ENCODE results near the gene SDCCAG8. TPM values are rescaled to one million over a fixed set of nuclear protein-coding genes. Genes with fewer than 3 reads are reported as not detected.

SDCCAG8 gene
- total RNA-seq, 1 experiment from 2014 or later: 194 TPM

GRCh38 chr1:243520831-243521230 is 265.0 kb downstream of the SDCCAG8 start:
- no peak overlapping the region for H3K4me2 ChIP-seq (ENCODE audit: low read length)
- no TSS peak for BruUV-seq (replicated peaks)
- H3K9me2 ChIP-seq (replicated peaks; ENCODE audit: low read length): no peaks in the 10 kb centered on the region
- DNase-seq (no peak), ATAC-seq (no peak)
- H3F3A ChIP-seq (ENCODE audit: low read length, unreplicated experiment): no peaks in the 10 kb centered on the region
- TF ChIP-seq CTCF (conservative IDR thresholded peaks at IDR 0.05; ENCODE audit: low read depth, low read length): no peak
- no peak for TF ChIP-seq EZH2phosphoT487 (IDR thresholded peaks at IDR 0.05; ENCODE audit: borderline replicate concordance, low read length)
- no peak for TF ChIP-seq EZH2 (IDR thresholded peaks at IDR 0.05; ENCODE audit: low read length, unreplicated experiment)
- CTCF ChIA-PET: no interaction called here
- H3K36me3 ChIP-seq (ENCODE audit: low read depth, low read length): no peaks in the 10 kb centered on the region
- H3K9me3 ChIP-seq (ENCODE audit: low read length): no peaks in the 10 kb centered on the region
- no peaks in the 10 kb centered on the region for H3K27me3 ChIP-seq (ENCODE audit: low read length)
- H3K4me1 ChIP-seq (ENCODE audit: insufficient read depth, low read length): peaks cover 11% of the 10 kb centered on the region
- H3K79me2 ChIP-seq (ENCODE audit: low read length): no peaks in the 10 kb centered on the region
- no peak overlapping the region for H3K9ac ChIP-seq (ENCODE audit: low read length)
- intact Hi-C loops (cut with micrococcal nuclease): no loop called here
- no peaks in the 10 kb centered on the region for H4K20me1 ChIP-seq (ENCODE audit: low read length)
- H2AFZ ChIP-seq (ENCODE audit: low read length): no peak overlapping the region
- H3K27ac ChIP-seq (ENCODE audit: low read length): no peak overlapping the region
- no peak overlapping the region for H3K4me3 ChIP-seq (ENCODE audit: low read length)
- POLR2A ChIA-PET (ENCODE audit: unreplicated experiment): no interaction called here

- DNase-seq: no peak
- H3K9me2 ChIP-seq (replicated peaks; ENCODE audit: low read length): no peaks in the 10 kb centered on the region
- H3K9ac ChIP-seq (ENCODE audit: low read length): no peak overlapping the region
- intact Hi-C loops (cut with micrococcal nuclease): no loop called here
- H3K4me3 ChIP-seq (ENCODE audit: low read length): no peak overlapping the region
- no peaks in the 10 kb centered on the region for H3K36me3 ChIP-seq (ENCODE audit: low read depth, low read length)
- no peaks in the 10 kb centered on the region for H3K79me2 ChIP-seq (ENCODE audit: low read length)
- H3K4me2 ChIP-seq (ENCODE audit: low read length): no peak overlapping the region
- no peak overlapping the region for H2AFZ ChIP-seq (ENCODE audit: low read length)
- TF ChIP-seq CTCF (conservative IDR thresholded peaks at IDR 0.05; ENCODE audit: low read depth, low read length) (no peak), EZH2phosphoT487 (IDR thresholded peaks at IDR 0.05; ENCODE audit: borderline replicate concordance, low read length) (no peak), EZH2 (IDR thresholded peaks at IDR 0.05; ENCODE audit: low read length, unreplicated experiment) (no peak)
- peaks cover 11% of the 10 kb centered on the region for H3K4me1 ChIP-seq (ENCODE audit: insufficient read depth, low read length)
- ChIA-PET POLR2A (ENCODE audit: unreplicated experiment) (no interaction called here), CTCF (no interaction called here)
- no peaks in the 10 kb centered on the region for H3F3A ChIP-seq (ENCODE audit: low read length, unreplicated experiment)
- no peaks in the 10 kb centered on the region for H3K9me3 ChIP-seq (ENCODE audit: low read length)
- H3K27me3 ChIP-seq (ENCODE audit: low read length): no peaks in the 10 kb centered on the region
- ATAC-seq: no peak
- H3K27ac ChIP-seq (ENCODE audit: low read length): no peak overlapping the region
- H4K20me1 ChIP-seq (ENCODE audit: low read length): no peaks in the 10 kb centered on the region
- no TSS peak for BruUV-seq (replicated peaks)
Measured at GRCh38 chr1:243523766-243524165, 267.9 kb downstream of the SDCCAG8 start.

- Histone ChIP-seq H3K27me3 (ENCODE audit: low read length) (no peaks in the 10 kb centered on the region), H3K79me2 (ENCODE audit: low read length) (no peaks in the 10 kb centered on the region), H3K9me3 (ENCODE audit: low read length) (no peaks in the 10 kb centered on the region), H3K27ac (ENCODE audit: low read length) (peak overlapping the region; percentile 60), H3K4me1 (ENCODE audit: insufficient read depth, low read length) (peaks cover 11% of the 10 kb centered on the region), H3K9ac (ENCODE audit: low read length) (peak overlapping the region; percentile 2; the same call in 1 of the 2 replicates), H4K20me1 (ENCODE audit: low read length) (no peaks in the 10 kb centered on the region), H3K4me3 (ENCODE audit: low read length) (no peak overlapping the region), H3K36me3 (ENCODE audit: low read depth, low read length) (no peaks in the 10 kb centered on the region), H3F3A (ENCODE audit: low read length, unreplicated experiment) (no peaks in the 10 kb centered on the region), H3K9me2 (replicated peaks; ENCODE audit: low read length) (no peaks in the 10 kb centered on the region), H3K4me2 (ENCODE audit: low read length) (peak overlapping the region; percentile 35), H2AFZ (ENCODE audit: low read length) (peak overlapping the region; percentile 26; the same call in 1 of the 2 replicates)
- no TSS peak for BruUV-seq (replicated peaks)
- intact Hi-C loops (cut with micrococcal nuclease): loop anchor here (1.0 kb wide), 1 partner anchor 38 kb away; no protein-coding TSS in a partner anchor
- ChIA-PET CTCF (interaction anchor here (1.4 kb wide), 1 partner anchor 181 kb away, joined by 16 read pairs; no protein-coding TSS in a partner anchor), POLR2A (ENCODE audit: unreplicated experiment) (no interaction called here)
- TF ChIP-seq CTCF (conservative IDR thresholded peaks at IDR 0.05; ENCODE audit: low read depth, low read length) (no peak), EZH2phosphoT487 (IDR thresholded peaks at IDR 0.05; ENCODE audit: borderline replicate concordance, low read length) (no peak), EZH2 (IDR thresholded peaks at IDR 0.05; ENCODE audit: low read length, unreplicated experiment) (no peak)
- ATAC-seq (peak; percentile 89), DNase-seq (peak; percentile 88)
Measured at GRCh38 chr1:243525085-243525487, 269.2 kb downstream of the SDCCAG8 start.
